Measurements from ENCODE around the gene TGIF1.

- TF ChIP-seq CTCF (IDR thresholded peaks at IDR 0.05) (no peak), POLR2A (IDR thresholded peaks at IDR 0.05) (no peak), POLR2AphosphoS5 (IDR thresholded peaks at IDR 0.05) (no peak), EP300 (IDR thresholded peaks at IDR 0.05) (no peak)
Observed at GRCh38 chr18:3402982-3403451, 47.0 kb upstream of the TGIF1 start.
